WTC11 (cell line): ENCODE data around the gene SFMBT1. TPM values are rescaled to one million over a fixed set of nuclear protein-coding genes. Genes with fewer than 3 reads are reported as not detected.

Experiments used
- ATAC-seq: fragments of 200-7000 bp; cut with Tn5 transposase; 2 replicates; pipeline ENCODE4 v1.10.0; 2021; ENCODE audit warnings: mild to moderate bottlenecking, moderate library complexity
- CTCF ChIA-PET: fragments of 300-600 bp; sonication (Branson Sonifier 250); formaldehyde crosslinking; loops from one replicate; lab custom pipeline; 2021; ENCODE audit warnings: antibody characterized with exemption; lab: Charles Lee
- POLR2A ChIA-PET: fragments of 350-600 bp; sonication (Branson Sonifier 250); formaldehyde crosslinking; loops from one replicate; lab custom pipeline; 2021; ENCODE audit warnings: antibody characterized with exemption; lab: Charles Lee
- DNase-seq: peaks from one replicate; pipeline ENCODE4 v3.0.0; 2021; ENCODE audit warnings: low spot score
- H3K27ac Mint-ChIP-seq: 2 replicates; pipeline ENCODE4 v1.8.0; 2021; ENCODE audit warnings: mixed read lengths
- H3K27me3 Mint-ChIP-seq: 2 replicates; pipeline ENCODE4 v1.8.0; 2021; ENCODE audit warnings: low read depth, mild to moderate bottlenecking, moderate library complexity, mixed read lengths
- H3K36me3 Mint-ChIP-seq: 2 replicates; pipeline ENCODE4 v1.8.0; 2021; ENCODE audit warnings: mixed read lengths
- H3K4me1 Mint-ChIP-seq: 2 replicates; pipeline ENCODE4 v1.8.0; 2022; ENCODE audit warnings: mixed read lengths
- H3K4me3 Mint-ChIP-seq: 2 replicates; pipeline ENCODE4 v1.8.0; 2021; ENCODE audit warnings: mild to moderate bottlenecking, moderate library complexity, mixed read lengths
- H3K9me3 Mint-ChIP-seq: 2 replicates; pipeline ENCODE4 v1.8.0; 2021; ENCODE audit warnings: mixed read lengths
- CDX4 ChIP-seq: fragments of 250-450 bp; sonication (Bioruptor Pico); IDR thresholded peaks from 2 replicates; pipeline ENCODE4 v1.9.0; 2021; ENCODE audit warnings: moderate library complexity, mild to moderate bottlenecking, inconsistent platforms, borderline replicate concordance
- CREM ChIP-seq: sonication (generic); formaldehyde crosslinking; IDR thresholded peaks from 2 replicates; pipeline ENCODE4 v1.8.1; 2022; ENCODE audit warnings: mild to moderate bottlenecking, missing genetic modification reagents, moderate library complexity
- FOXJ3 ChIP-seq: sonication (generic); formaldehyde crosslinking; IDR thresholded peaks from 2 replicates; pipeline ENCODE4 v1.9.0; 2021; ENCODE audit warnings: missing genetic modification reagents, mild to moderate bottlenecking, borderline replicate concordance
- MAX ChIP-seq: sonication (generic); formaldehyde crosslinking; IDR thresholded peaks from 2 replicates; pipeline ENCODE4 v1.8.0; 2022; ENCODE audit warnings: mild to moderate bottlenecking, missing genetic modification reagents
- MXD4 ChIP-seq: fragments of 250-450 bp; sonication (Bioruptor Pico); IDR thresholded peaks from 2 replicates; pipeline ENCODE4 v1.8.0; 2021; ENCODE audit warnings: mild to moderate bottlenecking, moderate library complexity, borderline replicate concordance
- NFE2L1 ChIP-seq: sonication (generic); formaldehyde crosslinking; IDR thresholded peaks from 2 replicates; pipeline ENCODE4 v1.8.1; 2023; ENCODE audit warnings: missing genetic modification reagents
- NR3C1 ChIP-seq: sonication (generic); formaldehyde crosslinking; conservative IDR thresholded peaks from 2 replicates; pipeline ENCODE4 v1.8.1; 2023; ENCODE audit warnings: low read depth, mild to moderate bottlenecking, missing genetic modification reagents
- OVOL2 ChIP-seq: fragments of 250-450 bp; sonication (Bioruptor Pico); IDR thresholded peaks from 2 replicates; pipeline ENCODE4 v1.9.0; 2021; ENCODE audit warnings: mild to moderate bottlenecking, borderline replicate concordance
- PRDM15 ChIP-seq: sonication (generic); formaldehyde crosslinking; IDR thresholded peaks from 2 replicates; pipeline ENCODE4 v1.8.0; 2022; ENCODE audit warnings: missing genetic modification reagents
- PREB ChIP-seq: sonication (generic); formaldehyde crosslinking; IDR thresholded peaks from 2 replicates; pipeline ENCODE4 v1.8.1; 2022; ENCODE audit warnings: mild to moderate bottlenecking, missing genetic modification reagents, moderate library complexity, borderline replicate concordance
- PRRX2 ChIP-seq: fragments of 250-450 bp; sonication (Bioruptor Pico); IDR thresholded peaks from 2 replicates; pipeline ENCODE4 v1.8.0; 2021; ENCODE audit warnings: mild to moderate bottlenecking
- SMAD4 ChIP-seq: sonication (generic); formaldehyde crosslinking; IDR thresholded peaks from 2 replicates; pipeline ENCODE4 v1.8.0; 2022; ENCODE audit warnings: mild to moderate bottlenecking, missing genetic modification reagents
- USF1 ChIP-seq: sonication (generic); formaldehyde crosslinking; IDR thresholded peaks from 2 replicates; pipeline ENCODE4 v1.8.0; 2022; ENCODE audit warnings: mild to moderate bottlenecking, missing genetic modification reagents
- ZMAT4 ChIP-seq: fragments of 250-450 bp; sonication (Bioruptor Pico); IDR thresholded peaks from 2 replicates; pipeline ENCODE4 v1.9.0; 2021; ENCODE audit warnings: mild to moderate bottlenecking
- ZNF138 ChIP-seq: sonication (generic); formaldehyde crosslinking; conservative IDR thresholded peaks from 2 replicates; pipeline ENCODE4 v1.8.1; 2022; ENCODE audit warnings: mild to moderate bottlenecking, moderate library complexity, missing genetic modification reagents
- ZNF423 ChIP-seq: fragments of 250-450 bp; sonication (Bioruptor Pico); IDR thresholded peaks from 2 replicates; pipeline ENCODE4 v2.1.2; 2022; ENCODE audit warnings: mild to moderate bottlenecking, moderate library complexity
- ZNF532 ChIP-seq: fragments of 250-450 bp; sonication (Bioruptor Pico); IDR thresholded peaks from 2 replicates; pipeline ENCODE4 v1.9.0; 2021; ENCODE audit warnings: mild to moderate bottlenecking, borderline replicate concordance
- total RNA-seq: library from RNA; stranded (reverse); gene quantifications from 3 replicates; pipeline ENCODE4 v1.2.3, GENCODE V29; 2021

Gene SFMBT1
- total RNA-seq, 1 experiment from 2014 or later: 20.9 TPM

GRCh38 chr3:52887166-52887565 is 158.7 kb downstream of the SFMBT1 start:
- no peak for TF ChIP-seq NR3C1 (CRISPR knock-in tag)
- TF ChIP-seq, all 79 proteins: peak for 0

GRCh38 chr3:52886049-52886730 is 159.7 kb downstream of the SFMBT1 start:
- ATAC-seq: no peak
- TF ChIP-seq MXD4 (CRISPR knock-in tag): no peak
- TF ChIP-seq ZNF423 (CRISPR knock-in tag): no peak
- no peak for TF ChIP-seq OVOL2 (CRISPR knock-in tag)
- TF ChIP-seq CREM (CRISPR knock-in tag): no peak
- no peak for TF ChIP-seq PREB (CRISPR knock-in tag)
- no peak for TF ChIP-seq ZNF138 (CRISPR knock-in tag)
- no peak for TF ChIP-seq CDX4 (CRISPR knock-in tag)
- no peak for TF ChIP-seq USF1 (CRISPR knock-in tag)
- no peak for TF ChIP-seq PRRX2
- no peak for TF ChIP-seq SMAD4 (CRISPR knock-in tag)
- TF ChIP-seq NFE2L1 (CRISPR knock-in tag): no peak
- no peak for TF ChIP-seq ZMAT4 (CRISPR knock-in tag)
- TF ChIP-seq ZNF532 (CRISPR knock-in tag): no peak

More at GRCh38 chr3:52887166-52887565, 158.7 kb downstream of the SFMBT1 start:
- DNase-seq: no peak
- POLR2A ChIA-PET: no interaction called here
- Mint-ChIP-seq H3K4me1 (no peaks in the 10 kb centered on the region), H3K36me3 (peaks cover 16% of the 10 kb centered on the region), H3K27ac (no peak overlapping the region), H3K9me3 (peaks cover 13% of the 10 kb centered on the region), H3K4me3 (no peak overlapping the region), H3K27me3 (no peaks in the 10 kb centered on the region)
- ATAC-seq: no peak
- CTCF ChIA-PET: no interaction called here

GRCh38 chr3:52882377-52882776 is 163.5 kb downstream of the SFMBT1 start:
- Mint-ChIP-seq H3K27me3 (no peaks in the 10 kb centered on the region), H3K4me1 (no peaks in the 10 kb centered on the region), H3K36me3 (peaks cover 16% of the 10 kb centered on the region), H3K9me3 (peaks cover 13% of the 10 kb centered on the region), H3K4me3 (no peak overlapping the region), H3K27ac (peak overlapping the region; percentile 21; the same call in 1 of the 2 replicates)
- ATAC-seq (no peak), DNase-seq (no peak)
- POLR2A ChIA-PET: no interaction called here
- CTCF ChIA-PET: interaction anchor here (1.4 kb wide), 1 partner anchor 144 kb away, joined by 4 read pairs; no protein-coding TSS in a partner anchor
- TF ChIP-seq FOXJ3 (no peak), ZNF423 (CRISPR knock-in tag) (no peak), PRDM15 (CRISPR knock-in tag) (no peak), MAX (no peak), OVOL2 (CRISPR knock-in tag) (no peak)

More at GRCh38 chr3:52886049-52886730, 159.7 kb downstream of the SFMBT1 start:
- CTCF ChIA-PET: no interaction called here
- no peak for DNase-seq
- no peaks in the 10 kb centered on the region for H3K4me1 Mint-ChIP-seq
- no peak overlapping the region for H3K4me3 Mint-ChIP-seq
- POLR2A ChIA-PET: no interaction called here
- H3K36me3 Mint-ChIP-seq: peaks cover 16% of the 10 kb centered on the region
- no peak overlapping the region for H3K27ac Mint-ChIP-seq
- H3K9me3 Mint-ChIP-seq: peaks cover 13% of the 10 kb centered on the region
- no peaks in the 10 kb centered on the region for H3K27me3 Mint-ChIP-seq
